B cell (primary cell): ENCODE results near the gene PKMYT1. TPM values are rescaled to one million over a fixed set of nuclear protein-coding genes. Genes with fewer than 3 reads are reported as not detected.

Experiments used
- ATAC-seq: fragments of 200-7000 bp; cut with Tn5 transposase; one replicate; pipeline ENCODE4 v1.10.0; 2021; ENCODE audit warnings: low read depth, mild to moderate bottlenecking, moderate number of reproducible peaks, moderate library complexity
- CTCF ChIA-PET: fragments of 350-600 bp; sonication (Branson Sonifier 250); formaldehyde crosslinking; loops from one replicate; lab custom pipeline; 2021; ENCODE audit warnings: antibody characterized with exemption, inconsistent platforms; lab: Charles Lee
- POLR2A ChIA-PET: fragments of 350-600 bp; sonication (Branson Sonifier 250); formaldehyde crosslinking; loops from one replicate; lab custom pipeline; 2021; ENCODE audit warnings: antibody characterized with exemption; lab: Charles Lee
- DNase-seq: peaks from one replicate; pipeline ENCODE4 v3.0.0; 2013
- H2AFZ ChIP-seq: 2 replicates; pipeline ENCODE4 v1.6.1; 2012; ENCODE audit warnings: mild to moderate bottlenecking, low read depth, low read length; ENCODE audit not compliant: insufficient read depth, poor library complexity, severe bottlenecking
- H3K27ac ChIP-seq, 2 donors: 1 replicate in 1 of 2; 2 replicates in 1 of 2; pipeline ENCODE4 v1.5.1; 2012 to 2013; ENCODE audit warnings: low read length in 2 of 2, mild to moderate bottlenecking in 2 of 2, moderate library complexity in 1 of 2
- H3K27me3 ChIP-seq, 4 experiments: fragments of 200-600 bp in 1 of 4; sonication (generic) in 1 of 4; replicated peaks in 1 of 4; 1 replicate in 2 of 4; 2 replicates in 2 of 4; pipeline versions ENCODE4 v1.6.1 to v1.7.0; 2013 to 2016; ENCODE audit warnings: low read length in 3 of 4, mild to moderate bottlenecking in 2 of 4, mixed read lengths in 1 of 4, moderate library complexity in 1 of 4; ENCODE audit not compliant: insufficient read depth in 4 of 4, control insufficient read depth in 3 of 4; ENCODE audit errors: control extremely low read depth in 1 of 4
- H3K36me3 ChIP-seq, 2 experiments: replicated peaks in 1 of 2; 1 replicate in 1 of 2; 2 replicates in 1 of 2; pipeline versions ENCODE4 v1.6.1 to v1.7.1; 2013; ENCODE audit warnings: low read length in 1 of 2; ENCODE audit not compliant: insufficient read depth in 2 of 2, control insufficient read depth in 1 of 2; ENCODE audit errors: control extremely low read depth in 1 of 2, extremely low read depth in 1 of 2
- H3K4me1 ChIP-seq, 2 donors: fragments of 200-600 bp in 1 of 2; sonication (generic) in 1 of 2; 1 replicate in 1 of 2; 2 replicates in 1 of 2; pipeline versions ENCODE4 v1.5.1 to v1.6.1; 2013 to 2017; ENCODE audit warnings: low read length in 2 of 2; ENCODE audit not compliant: control insufficient read depth in 2 of 2, insufficient read depth in 2 of 2
- H3K4me2 ChIP-seq: replicated peaks from 2 replicates; pipeline ENCODE3; 2012; ENCODE audit warnings: mild to moderate bottlenecking, low read depth, low read length; ENCODE audit not compliant: poor library complexity, severe bottlenecking
- H3K4me3 ChIP-seq, 5 experiments: fragments of 200-600 bp in 1 of 5; sonication (generic) in 1 of 5; 1 replicate in 3 of 5; 2 replicates in 2 of 5; pipeline versions ENCODE4 v1.5.1 to v1.7.0; 2011 to 2016; ENCODE audit warnings: low read length in 4 of 5, mild to moderate bottlenecking in 4 of 5, low read depth in 2 of 5, control low read depth in 1 of 5, moderate library complexity in 1 of 5; ENCODE audit not compliant: insufficient read depth in 1 of 5; ENCODE audit errors: control extremely low read depth in 1 of 5, extremely low read depth in 1 of 5
- H3K79me2 ChIP-seq: fragments of 200-600 bp; sonication (generic); one replicate; pipeline ENCODE4 v1.6.0; 2016; ENCODE audit warnings: low read length; ENCODE audit not compliant: control insufficient read depth, insufficient read depth
- H3K9ac ChIP-seq: fragments of 200-600 bp; sonication (generic); 2 replicates; pipeline ENCODE4 v1.6.1; 2017; ENCODE audit warnings: mild to moderate bottlenecking, low read length, moderate library complexity
- H3K9me3 ChIP-seq, 3 donors: one replicate each; pipeline versions ENCODE4 v1.6.1 to v1.7.1; 2013; ENCODE audit warnings: low read length in 2 of 3; ENCODE audit not compliant: control insufficient read depth in 2 of 3, insufficient read depth in 1 of 3; ENCODE audit errors: control extremely low read depth in 1 of 3
- H4K20me1 ChIP-seq: 2 replicates; pipeline ENCODE4 v1.6.0; 2012; ENCODE audit warnings: mild to moderate bottlenecking, low read length; ENCODE audit not compliant: insufficient read depth, control insufficient read depth, poor library complexity, severe bottlenecking
- H3K27ac Mint-ChIP-seq: one replicate; pipeline ENCODE4 v1.8.0; 2021; ENCODE audit warnings: mixed read lengths
- H3K27me3 Mint-ChIP-seq: one replicate; pipeline ENCODE4 v1.8.0; 2021; ENCODE audit warnings: mixed read lengths
- H3K4me1 Mint-ChIP-seq: one replicate; pipeline ENCODE4 v1.8.0; 2021; ENCODE audit warnings: mixed read lengths
- H3K4me3 Mint-ChIP-seq: one replicate; pipeline ENCODE4 v1.8.0; 2021; ENCODE audit warnings: mixed read lengths
- H3K9me3 Mint-ChIP-seq: one replicate; pipeline ENCODE4 v1.8.0; 2022; ENCODE audit warnings: mixed read lengths; ENCODE audit not compliant: insufficient read depth
- EZH2 ChIP-seq: IDR thresholded peaks from 2 replicates; pipeline ENCODE4 v1.6.1; 2012; ENCODE audit warnings: borderline replicate concordance, low read depth, mild to moderate bottlenecking, moderate library complexity, low read length; ENCODE audit not compliant: insufficient read depth, poor library complexity, severe bottlenecking
- WGBS: methylation state at CpG from one replicate; pipeline ENCODE4 v1.1.5; 2013; ENCODE audit warnings: missing lambda C conversion rate; ENCODE audit not compliant: insufficient coverage; 5-methylcytosine and 5-hydroxymethylcytosine counted together
- intact Hi-C: fragments of 100-400 bp; cut with micrococcal nuclease; formaldehyde crosslinking; loops from one replicate; pipeline ENCODE4 v1.10.0; 2022
- polyA plus RNA-seq: library from polyadenylated mRNA; depleted of rRNA; stranded (reverse); fragments of >200 nt; gene quantifications from 2 replicates; pipeline ENCODE4 v1.2.3, GENCODE V29; 2012
- total RNA-seq, 2 donors: library from RNA; stranded (reverse); fragments of 120-200 nt in 1 of 2; gene quantifications; 1 replicate in 1 of 2; 2 replicates in 1 of 2; pipeline versions ENCODE4 v1.2.3 to v1.2.4, GENCODE V29; 2013 to 2022
- TF ChIP-seq, protein P1 (sequence below): fragments of 200-600 bp; IDR thresholded peaks from one replicate; pipeline ENCODE4 v1.8.0; 2022; ENCODE audit warnings: antibody characterized with exemption, mild to moderate bottlenecking

The PKMYT1 gene
- total and polyA plus RNA-seq, 2 donors (not counting 1 experiment from before 2014, with no cell fraction given), result 0.67 to 2.6 TPM

DNA sequence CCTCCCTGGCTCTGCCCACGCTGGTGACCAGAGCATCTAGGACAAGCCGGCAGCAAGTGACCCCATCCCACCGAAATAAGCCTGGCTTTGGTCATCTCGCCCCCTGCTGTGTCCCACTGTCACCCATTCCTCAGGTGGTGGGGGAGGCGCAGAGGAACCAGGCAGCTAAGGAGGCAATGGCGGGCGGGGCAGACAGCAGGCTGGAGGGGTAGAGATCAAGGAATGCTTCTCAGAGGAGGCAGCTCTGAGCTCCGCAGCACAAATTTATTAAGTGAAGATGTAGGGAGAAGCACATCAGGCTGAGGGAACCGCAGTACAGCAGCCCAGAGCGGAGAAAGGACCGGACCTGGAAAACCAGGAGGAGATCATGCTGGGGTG is 23.7 kb downstream of the PKMYT1 start:
- TF ChIP-seq, protein P1, sequence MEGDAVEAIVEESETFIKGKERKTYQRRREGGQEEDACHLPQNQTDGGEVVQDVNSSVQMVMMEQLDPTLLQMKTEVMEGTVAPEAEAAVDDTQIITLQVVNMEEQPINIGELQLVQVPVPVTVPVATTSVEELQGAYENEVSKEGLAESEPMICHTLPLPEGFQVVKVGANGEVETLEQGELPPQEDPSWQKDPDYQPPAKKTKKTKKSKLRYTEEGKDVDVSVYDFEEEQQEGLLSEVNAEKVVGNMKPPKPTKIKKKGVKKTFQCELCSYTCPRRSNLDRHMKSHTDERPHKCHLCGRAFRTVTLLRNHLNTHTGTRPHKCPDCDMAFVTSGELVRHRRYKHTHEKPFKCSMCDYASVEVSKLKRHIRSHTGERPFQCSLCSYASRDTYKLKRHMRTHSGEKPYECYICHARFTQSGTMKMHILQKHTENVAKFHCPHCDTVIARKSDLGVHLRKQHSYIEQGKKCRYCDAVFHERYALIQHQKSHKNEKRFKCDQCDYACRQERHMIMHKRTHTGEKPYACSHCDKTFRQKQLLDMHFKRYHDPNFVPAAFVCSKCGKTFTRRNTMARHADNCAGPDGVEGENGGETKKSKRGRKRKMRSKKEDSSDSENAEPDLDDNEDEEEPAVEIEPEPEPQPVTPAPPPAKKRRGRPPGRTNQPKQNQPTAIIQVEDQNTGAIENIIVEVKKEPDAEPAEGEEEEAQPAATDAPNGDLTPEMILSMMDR, result no peak
- TF ChIP-seq EZH2, result no peak
- Histone ChIP-seq H3K4me1 (peaks cover 13 to 26% of the 10 kb centered on the region in 2 donors), H3K27ac (no peak overlapping the region), H3K9ac (no peak overlapping the region), H3K4me3 (no peak overlapping the region), H3K4me2 (no peak overlapping the region), H3K36me3 (no peaks in the 10 kb centered on the region), H4K20me1 (no peaks in the 10 kb centered on the region), H3K79me2 (no peaks in the 10 kb centered on the region), H2AFZ (no peak overlapping the region), H3K27me3 (peaks cover 0 to 34% (median 5%) of the 10 kb centered on the region in 4 experiments), H3K9me3 (peaks cover 0 to 3% (median 0%) of the 10 kb centered on the region in 3 donors)
- Mint-ChIP-seq H3K27ac (no peak overlapping the region), H3K4me1 (no peaks in the 10 kb centered on the region), H3K9me3 (no peaks in the 10 kb centered on the region), H3K27me3 (peaks cover 23% of the 10 kb centered on the region), H3K4me3 (no peak overlapping the region)
- 99% methylated on average over 8 of the region's 11 CpGs for WGBS
- intact Hi-C loops, result no loop called here
- DNase-seq (no peak), ATAC-seq (no peak)
- ChIA-PET CTCF (interaction anchor here (1.6 kb wide), 1 partner anchor 29 kb away, joined by 5 read pairs; no protein-coding TSS in a partner anchor), POLR2A (no interaction called here)

DNA sequence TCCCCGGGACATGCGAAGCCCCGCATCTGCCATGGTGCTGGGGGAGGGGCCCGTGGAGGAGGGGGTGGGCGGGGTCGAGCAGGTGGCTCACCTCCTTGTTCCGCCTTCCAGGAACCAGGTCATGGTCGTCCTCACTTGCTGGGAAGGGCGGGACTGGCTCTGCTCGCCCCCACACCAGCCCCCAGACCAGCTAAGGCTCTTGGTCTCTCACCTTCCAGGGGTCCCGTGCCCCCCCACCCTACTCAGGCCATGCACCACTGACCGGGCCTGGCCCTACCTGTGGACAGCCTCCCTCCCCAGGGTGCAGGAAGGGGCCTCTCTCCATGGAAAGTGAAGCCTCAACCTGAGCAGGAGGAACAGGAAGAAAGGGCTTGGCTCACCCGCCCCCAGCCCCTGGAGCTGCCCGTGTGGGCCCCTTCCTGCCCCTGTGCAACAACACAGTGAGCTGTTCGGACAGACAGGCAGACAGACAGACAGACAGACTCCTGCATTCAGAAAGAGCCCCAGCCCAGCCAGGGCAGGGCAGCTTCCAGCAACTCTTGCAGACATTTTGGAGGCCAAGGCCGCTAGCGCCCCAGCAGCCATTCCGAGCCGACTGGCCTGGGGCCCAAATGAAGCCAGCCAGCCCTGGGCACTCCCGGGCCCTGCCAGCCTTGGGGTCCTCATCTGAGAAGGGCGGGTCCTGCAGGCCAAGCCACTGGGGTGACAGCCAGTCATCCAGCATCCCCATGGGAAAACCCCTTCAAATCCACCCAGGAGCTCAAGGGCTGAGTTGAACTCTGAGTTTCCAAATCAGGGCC is 24.3 kb downstream of the PKMYT1 start:
- Histone ChIP-seq H3K9ac (no peak overlapping the region), H2AFZ (no peak overlapping the region), H3K4me3 (no peak overlapping the region), H3K9me3 (peaks cover 0 to 3% (median 0%) of the 10 kb centered on the region in 3 donors), H3K4me2 (peak overlapping the region; percentile 25), H3K36me3 (no peaks in the 10 kb centered on the region), H4K20me1 (no peaks in the 10 kb centered on the region), H3K4me1 (peaks cover 13 to 26% of the 10 kb centered on the region in 2 donors), H3K27ac (no peak overlapping the region), H3K79me2 (no peaks in the 10 kb centered on the region), H3K27me3 (peaks cover 0 to 34% (median 5%) of the 10 kb centered on the region in 4 experiments)
- ATAC-seq (no peak), DNase-seq (no peak)
- 16% methylated on average over 21 of the region's 21 CpGs for WGBS
- POLR2A ChIA-PET, result no interaction called here
- no peaks in the 10 kb centered on the region for H3K9me3 Mint-ChIP-seq
- H3K27me3 Mint-ChIP-seq, result peaks cover 23% of the 10 kb centered on the region
- no peak overlapping the region for H3K27ac Mint-ChIP-seq
- no peak for TF ChIP-seq EZH2
- TF ChIP-seq, protein P1, result no peak
- CTCF ChIA-PET, result interaction anchor here (1.6 kb wide), 1 partner anchor 29 kb away, joined by 5 read pairs; no protein-coding TSS in a partner anchor
- no peak overlapping the region for H3K4me3 Mint-ChIP-seq
- H3K4me1 Mint-ChIP-seq, result no peaks in the 10 kb centered on the region
- intact Hi-C loops, result no loop called here
